A673 (cell line): ENCODE results near the gene SLC22A3.
"Not testable (repeated sequence)": the region's sequence is repeated elsewhere in the genome, so short reads cannot be mapped to it uniquely, and the experiment has no call there.

Source experiments
- CTCF ChIP-seq: fragments of 300-800, 200-600 bp; sonication (generic); conservative IDR thresholded peaks from 2 replicates; pipeline ENCODE4 v1.5.1; 2017; ENCODE audit warnings: low read depth, mild to moderate bottlenecking, antibody characterized with exemption, low read length, moderate library complexity, mixed read lengths
- EZH2 ChIP-seq: fragments of 200-600 bp; sonication (generic); IDR thresholded peaks from 2 replicates; pipeline ENCODE4 v1.6.1; 2017; ENCODE audit warnings: borderline replicate concordance, low read depth, mild to moderate bottlenecking, mixed read lengths, antibody characterized with exemption, low read length; ENCODE audit not compliant: poor library complexity, severe bottlenecking

GRCh38 chr6:160467261-160467871 lies 119.2 kb downstream of the SLC22A3 start:
- TF ChIP-seq CTCF, EZH2: not testable (repeated sequence)
